Body of pancreas (tissue), 4 donors: ENCODE measurements around the gene MYH14.

Experiments
- POLR2A ChIP-seq, 3 donors: fragments of 450-650 bp; IDR thresholded peaks; one replicate each; pipeline ENCODE4 v1.6.1; 2016; ENCODE audit warnings: antibody characterized with exemption in 3 of 3, mild to moderate bottlenecking in 2 of 3
- TF ChIP-seq, protein P1 (sequence below), 7 experiments: fragments of 450-650 bp in 4 of 7; fragments of 200-600 bp in 3 of 7; sonication (generic) in 3 of 7; IDR thresholded peaks; one replicate each; pipeline ENCODE4 v1.5.1; 2016 to 2019; ENCODE audit warnings: antibody characterized with exemption in 7 of 7

DNA sequence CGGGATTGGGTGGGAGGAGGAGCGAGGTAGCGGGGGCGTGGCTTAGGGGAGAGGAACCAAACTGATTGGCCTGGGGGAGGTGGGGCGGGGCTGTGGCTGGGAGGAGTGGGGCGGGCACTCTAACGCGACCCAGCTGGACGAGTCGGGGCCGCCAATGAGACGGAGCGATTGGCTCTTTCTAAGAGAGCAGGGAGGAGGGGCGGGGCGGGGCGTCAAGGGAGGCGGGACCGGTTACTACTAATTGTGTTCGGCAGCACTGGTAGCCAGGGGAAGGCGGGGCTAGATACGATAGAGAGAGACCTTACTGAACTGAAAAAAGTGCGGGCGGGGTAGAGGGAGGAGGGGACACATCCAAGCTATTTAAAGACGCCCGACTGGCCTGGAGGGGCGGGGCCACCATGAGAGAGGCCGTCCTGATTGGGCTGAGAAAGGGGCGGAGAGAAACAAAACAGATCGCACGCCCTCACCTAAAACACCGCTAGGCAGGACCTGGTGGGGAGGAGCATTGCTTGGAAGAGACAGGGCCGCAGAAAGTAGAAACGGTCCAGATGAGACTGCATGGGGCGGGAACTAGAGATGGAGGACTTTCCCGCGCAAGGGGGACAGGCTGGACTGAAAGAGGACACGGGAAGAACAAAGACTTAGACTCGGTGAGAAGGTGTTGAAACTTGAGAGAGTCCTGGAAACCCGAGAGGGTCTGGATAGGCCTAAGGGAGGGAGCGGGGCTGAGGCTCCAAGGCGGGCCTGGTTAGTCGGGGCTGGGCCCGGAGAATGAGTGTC, 125.9 kb downstream of the MYH14 start, which contains the start of gene KCNC3:
- TF ChIP-seq, protein P1, sequence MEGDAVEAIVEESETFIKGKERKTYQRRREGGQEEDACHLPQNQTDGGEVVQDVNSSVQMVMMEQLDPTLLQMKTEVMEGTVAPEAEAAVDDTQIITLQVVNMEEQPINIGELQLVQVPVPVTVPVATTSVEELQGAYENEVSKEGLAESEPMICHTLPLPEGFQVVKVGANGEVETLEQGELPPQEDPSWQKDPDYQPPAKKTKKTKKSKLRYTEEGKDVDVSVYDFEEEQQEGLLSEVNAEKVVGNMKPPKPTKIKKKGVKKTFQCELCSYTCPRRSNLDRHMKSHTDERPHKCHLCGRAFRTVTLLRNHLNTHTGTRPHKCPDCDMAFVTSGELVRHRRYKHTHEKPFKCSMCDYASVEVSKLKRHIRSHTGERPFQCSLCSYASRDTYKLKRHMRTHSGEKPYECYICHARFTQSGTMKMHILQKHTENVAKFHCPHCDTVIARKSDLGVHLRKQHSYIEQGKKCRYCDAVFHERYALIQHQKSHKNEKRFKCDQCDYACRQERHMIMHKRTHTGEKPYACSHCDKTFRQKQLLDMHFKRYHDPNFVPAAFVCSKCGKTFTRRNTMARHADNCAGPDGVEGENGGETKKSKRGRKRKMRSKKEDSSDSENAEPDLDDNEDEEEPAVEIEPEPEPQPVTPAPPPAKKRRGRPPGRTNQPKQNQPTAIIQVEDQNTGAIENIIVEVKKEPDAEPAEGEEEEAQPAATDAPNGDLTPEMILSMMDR (IDR thresholded peaks at IDR 0.05) = peak in 1 of 7 experiments; percentile 13
- peak; percentile 40 to 77 (median 65) for TF ChIP-seq POLR2A (IDR thresholded peaks at IDR 0.05)
